Fibroblast of skin of right biceps (primary cell): ENCODE data around the gene DALRD3.

Experiments
- DNase-seq: peaks from one replicate; pipeline ENCODE4 v3.0.0-alpha.2; 2013

DALRD3 gene

GRCh38 chr3:49004352-49005302 lies 13.8 kb downstream of the DALRD3 start:
- no peak for DNase-seq

GRCh38 chr3:49001155-49001554 lies 17.2 kb downstream of the DALRD3 start:
- no peak for DNase-seq

GRCh38 chr3:48999085-48999858 lies 19.1 kb downstream of the DALRD3 start:
- DNase-seq: no peak

- no peak for DNase-seq
Observed at GRCh38 chr3:48997714-48998637, 20.4 kb downstream of the DALRD3 start.

GRCh38 chr3:48997102-48997635 lies 21.2 kb downstream of the DALRD3 start:
- DNase-seq: no peak

- DNase-seq: no peak
Observed at GRCh38 chr3:48996640-48997039, 21.7 kb downstream of the DALRD3 start.

- no peak for DNase-seq
Observed at GRCh38 chr3:48993834-48994233, 24.5 kb downstream of the DALRD3 start.

- no peak for DNase-seq
Observed at GRCh38 chr3:48991851-48992545, 26.4 kb downstream of the DALRD3 start.

- DNase-seq: peak; percentile 14
Observed at GRCh38 chr3:48990636-48991469, 27.5 kb downstream of the DALRD3 start.

- peak; percentile 95 for DNase-seq
Observed at GRCh38 chr3:48989796-48990635, 28.4 kb downstream of the DALRD3 start, which contains the start of gene P4HTM. TSS of gene P4HTM (plus strand) at chr3:48990241. CDS start at chr3:48990257, 16 bp downstream.

- no peak for DNase-seq
Observed at GRCh38 chr3:48989126-48989795, 29.1 kb downstream of the DALRD3 start.

- DNase-seq: no peak
Observed at GRCh38 chr3:48985831-48986376, 32.5 kb downstream of the DALRD3 start.

- DNase-seq: no peak
Observed at GRCh38 chr3:48984663-48985062, 33.7 kb downstream of the DALRD3 start.

GRCh38 chr3:48983096-48983495 lies 35.3 kb downstream of the DALRD3 start:
- DNase-seq: no peak

GRCh38 chr3:48982686-48983085 lies 35.7 kb downstream of the DALRD3 start:
- DNase-seq: no peak

- no peak for DNase-seq
Observed at GRCh38 chr3:48982016-48982415, 36.4 kb downstream of the DALRD3 start.

- no peak for DNase-seq
Observed at GRCh38 chr3:48980295-48980694, 38.1 kb downstream of the DALRD3 start.

GRCh38 chr3:48979451-48979850 lies 38.9 kb downstream of the DALRD3 start:
- DNase-seq: no peak
